Astrocyte (in vitro differentiated cells and primary cell): ENCODE measurements around the gene CAT.

Source experiments
- CTCF ChIP-seq: IDR thresholded peaks from 2 replicates; pipeline ENCODE4 v1.5.1; 2011; ENCODE audit warnings: low read depth, mild to moderate bottlenecking, inconsistent platforms, low read length, moderate library complexity; ENCODE audit not compliant: insufficient read depth
- EZH2 ChIP-seq: IDR thresholded peaks from 2 replicates; pipeline ENCODE4 v1.6.1; 2012; ENCODE audit warnings: mild to moderate bottlenecking, low read length, inconsistent platforms; ENCODE audit not compliant: insufficient read depth

DNA sequence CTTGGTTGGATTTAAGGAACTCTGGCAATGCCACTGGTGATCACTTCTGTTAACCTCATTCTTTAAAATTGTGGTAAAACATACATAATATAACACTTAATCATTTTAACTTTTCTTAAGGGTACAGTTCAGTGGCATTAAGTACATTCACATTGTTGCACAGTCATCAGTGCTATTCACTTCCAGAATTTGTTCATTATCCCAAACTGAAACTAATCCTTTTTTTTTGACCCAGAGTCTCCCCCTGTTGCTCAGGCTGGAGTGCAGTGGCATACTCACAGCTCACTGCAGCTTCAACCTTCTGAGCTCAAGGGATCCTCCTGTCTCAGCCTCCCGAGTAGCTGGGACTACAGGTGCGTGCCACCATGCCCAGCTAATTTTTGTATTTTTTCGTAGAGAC, 64.2 kb downstream of the CAT start:
- TF ChIP-seq CTCF = no peak
- TF ChIP-seq EZH2 = no peak
